ENCODE data around the gene POLR3K. TPM values are rescaled to one million over a fixed set of nuclear protein-coding genes. Genes with fewer than 3 reads are reported as not detected.

The POLR3K gene
- total RNA-seq, 1 experiment from 2014 or later: 22.7 TPM

- Histone ChIP-seq H3K27me3 (ENCODE audit: insufficient read depth, low read length) (no peaks in the 10 kb centered on the region), H3K4me3 (replicated peaks in 1 of 2; ENCODE audit: low read depth in 1 of 2, low read length in 2 of 2) (no peak overlapping the region), H4K20me1 (ENCODE audit: insufficient read depth) (no peaks in the 10 kb centered on the region), H3K27ac (ENCODE audit: low read depth, low read length) (no peak overlapping the region), H3K4me2 (ENCODE audit: low read length) (no peak overlapping the region), H3K36me3 (ENCODE audit: control insufficient read depth in 1 of 2, insufficient read depth in 2 of 2, low read length in 2 of 2) (no peaks in the 10 kb centered on the region), H3K4me1 (ENCODE audit: control insufficient read depth in 1 of 2, insufficient read depth in 2 of 2, low read length in 2 of 2) (peaks cover 0 to 7% of the 10 kb centered on the region in 2 experiments; a peak in 1 of 4 replicates), H3K9me3 (ENCODE audit: control insufficient read depth in 1 of 2, insufficient read depth in 1 of 2, low read depth in 1 of 2, low read length in 2 of 2) (no peaks in the 10 kb centered on the region), H2AFZ (ENCODE audit: low read depth, low read length, poor library complexity, severe bottlenecking) (no peak overlapping the region), H3K9me2 (ENCODE audit: insufficient read depth) (no peaks in the 10 kb centered on the region), H3K79me2 (ENCODE audit: insufficient read depth, low read length) (no peaks in the 10 kb centered on the region), H3K9ac (ENCODE audit: low read length) (no peak overlapping the region)
- TF ChIP-seq YY1 (IDR thresholded peaks at IDR 0.05; ENCODE audit: extremely low read depth, insufficient replicate concordance, low read depth, low read length) (no peak), CBX3 (IDR thresholded peaks at IDR 0.05; ENCODE audit: low read depth) (no peak), CEBPB (IDR thresholded peaks at IDR 0.05; ENCODE audit: low read depth) (no peak), SRF (IDR thresholded peaks at IDR 0.05; ENCODE audit: low read depth) (no peak), JUND (IDR thresholded peaks at IDR 0.05) (no peak), ELF1 (IDR thresholded peaks at IDR 0.05; ENCODE audit: borderline replicate concordance, low read depth) (no peak), EZH2 (IDR thresholded peaks at IDR 0.05) (no peak), CTCF (IDR thresholded peaks at IDR 0.05 in 2 of 3, conservative IDR thresholded peaks at IDR 0.05 in 1 of 3; ENCODE audit: borderline replicate concordance in 1 of 3, insufficient read depth in 1 of 3, low read depth in 2 of 3, low read length in 2 of 3) (no peak), ATF3 (IDR thresholded peaks at IDR 0.05) (no peak)
- RAD21 ChIA-PET (ENCODE audit: low non-redundant PET in 1 of 2, low total read pairs in 2 of 2, uncharacterized antibody in 2 of 2, unreplicated experiment in 2 of 2): no interaction called here
- POLR2A ChIA-PET: no interaction called here
- no TSS peak for BruUV-seq (replicated peaks)
- DNase-seq (ENCODE audit: low read depth, low spot score) (no peak), ATAC-seq (no peak)
- CTCF ChIA-PET: no interaction called here
- intact Hi-C loops (cut with micrococcal nuclease): no loop called here
Measured at GRCh38 chr16:34648-34987, 18.8 kb downstream of the POLR3K start.
